HEK293 (cell line): ENCODE data around the gene METTL25B.

Experiments
- REPIN1 ChIP-seq: fragments of 450-650 bp; formaldehyde crosslinking; IDR thresholded peaks from 2 replicates; pipeline ENCODE4 v1.5.1; 2017; ENCODE audit warnings: missing biosample characterization, missing genetic modification characterization, low read depth
- ZNF274 ChIP-seq, 2 experiments: fragments of 200-500 bp in 1 of 2; fragments of 450-650 bp in 1 of 2; sonication (Bioruptor generic) in 1 of 2; formaldehyde crosslinking in 1 of 2; IDR thresholded peaks; 2 replicates each; pipeline versions ENCODE4 v1.5.1 to v1.6.1; 2014 to 2016; ENCODE audit warnings: borderline replicate concordance in 1 of 2, inconsistent platforms in 1 of 2, low read length in 1 of 2, missing biosample characterization in 1 of 2, missing genetic modification characterization in 1 of 2

GRCh38 chr1:156756355-156756754 lies 28.1 kb downstream of the METTL25B start:
- no peak for TF ChIP-seq REPIN1 (tag by site-specific recombination)
- no peak for TF ChIP-seq ZNF274 (IDR thresholded peaks at IDR 0.05; ENCODE audit: low read length)
- no peak for TF ChIP-seq ZNF274 (tag by site-specific recombination; IDR thresholded peaks at IDR 0.05; ENCODE audit: borderline replicate concordance)
